Mesodermal cell (in vitro differentiated cells): ENCODE measurements around the gene AVEN.

Source experiments
- H3K27ac ChIP-seq: 2 replicates; pipeline ENCODE4 v1.7.0; 2013; ENCODE audit warnings: mild to moderate bottlenecking, low read depth, low read length, moderate library complexity; ENCODE audit not compliant: severe bottlenecking
- H3K36me3 ChIP-seq: 2 replicates; pipeline ENCODE4 v1.7.1; 2013; ENCODE audit warnings: mild to moderate bottlenecking, low read length, moderate library complexity; ENCODE audit not compliant: control insufficient read depth, insufficient read depth
- H3K4me1 ChIP-seq: one replicate; pipeline ENCODE4 v1.7.1; 2013; ENCODE audit warnings: mild to moderate bottlenecking, low read length; ENCODE audit not compliant: insufficient read depth, control insufficient read depth, poor library complexity, severe bottlenecking
- H3K4me3 ChIP-seq: 2 replicates; pipeline ENCODE4 v1.7.0; 2013; ENCODE audit warnings: low read length, control low read depth, mild to moderate bottlenecking; ENCODE audit not compliant: insufficient read depth, poor library complexity, severe bottlenecking; ENCODE audit errors: extremely low read depth
- H3K9me3 ChIP-seq: 2 replicates; pipeline ENCODE4 v1.7.1; 2013; ENCODE audit warnings: mild to moderate bottlenecking, low read length, moderate library complexity; ENCODE audit not compliant: control insufficient read depth
- WGBS, 2 experiments: methylation state at CpG; one replicate each; pipeline ENCODE4 v1.1.5; 2013; ENCODE audit warnings: missing lambda C conversion rate in 2 of 2; ENCODE audit not compliant: insufficient coverage in 2 of 2; 5-methylcytosine and 5-hydroxymethylcytosine counted together

AVEN gene

GRCh38 chr15:33915571-33916407 is 123.2 kb downstream of the AVEN start:
- Histone ChIP-seq H3K9me3 (no peaks in the 10 kb centered on the region), H3K4me1 (no peaks in the 10 kb centered on the region), H3K4me3 (no peak overlapping the region), H3K36me3 (no peaks in the 10 kb centered on the region), H3K27ac (no peak overlapping the region)
- WGBS, 2 experiments: 67 to 89% methylated on average over 7 to 9 of the region's 11 CpGs

DNA sequence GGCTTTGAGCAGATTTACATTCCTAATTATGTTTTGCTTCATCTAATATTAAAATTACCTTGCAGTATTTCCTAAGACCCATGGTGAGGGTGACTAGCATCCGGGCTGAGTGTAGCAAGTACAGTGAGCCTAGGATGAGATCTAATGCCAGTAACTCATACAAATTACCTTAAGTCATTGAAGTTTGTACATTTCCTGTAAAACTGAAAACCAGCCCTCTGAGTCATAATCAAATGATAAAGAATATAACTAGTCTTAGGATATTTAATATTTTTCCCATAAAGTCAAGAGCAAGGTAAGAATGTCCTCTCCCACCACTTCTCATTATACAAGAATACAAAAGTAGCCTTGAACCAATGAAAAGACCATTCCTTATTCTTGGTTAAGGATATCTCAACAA is 125.5 kb downstream of the AVEN start:
- Histone ChIP-seq H3K36me3 (no peaks in the 10 kb centered on the region), H3K9me3 (no peaks in the 10 kb centered on the region), H3K27ac (no peak overlapping the region), H3K4me1 (no peaks in the 10 kb centered on the region), H3K4me3 (no peak overlapping the region)
- WGBS, 2 experiments: 100% methylated on average over 1 of the region's 1 CpG; no CpG with 5 or more reads in 1 of the 2 experiments

GRCh38 chr15:33912326-33912725 is 126.7 kb downstream of the AVEN start:
- Histone ChIP-seq H3K9me3 (no peaks in the 10 kb centered on the region), H3K27ac (no peak overlapping the region), H3K4me1 (no peaks in the 10 kb centered on the region), H3K4me3 (no peak overlapping the region), H3K36me3 (no peaks in the 10 kb centered on the region)

GRCh38 chr15:33910741-33911140 is 128.3 kb downstream of the AVEN start:
- Histone ChIP-seq H3K27ac (no peak overlapping the region), H3K4me3 (no peak overlapping the region), H3K4me1 (no peaks in the 10 kb centered on the region), H3K9me3 (no peaks in the 10 kb centered on the region), H3K36me3 (no peaks in the 10 kb centered on the region)
- 89 to 100% methylated on average over 1 to 3 of the region's 3 CpGs for WGBS, 2 experiments

DNA sequence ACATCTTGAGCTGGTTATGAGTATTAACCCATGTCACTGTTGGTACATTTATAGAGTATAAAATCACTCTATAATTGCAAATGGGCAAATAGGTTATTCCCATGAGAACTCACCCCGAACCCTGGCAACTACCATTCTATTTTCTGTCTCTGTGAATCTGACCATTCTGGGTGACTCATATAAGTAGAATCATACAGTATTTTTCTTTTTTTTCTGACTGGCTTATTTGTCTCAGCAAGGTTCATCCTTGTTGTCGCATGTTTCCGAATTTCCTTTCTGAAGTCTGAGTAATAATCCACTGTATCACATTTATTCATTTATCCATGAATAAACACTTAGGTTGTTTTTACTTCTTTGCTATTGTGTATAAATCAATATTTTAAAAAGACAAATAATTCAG is 130.6 kb downstream of the AVEN start:
- Histone ChIP-seq H3K9me3 (no peaks in the 10 kb centered on the region), H3K36me3 (no peaks in the 10 kb centered on the region), H3K4me1 (no peaks in the 10 kb centered on the region), H3K4me3 (no peak overlapping the region), H3K27ac (no peak overlapping the region)
- WGBS, 2 experiments: no CpG with 5 or more reads among the region's 3 CpGs

DNA sequence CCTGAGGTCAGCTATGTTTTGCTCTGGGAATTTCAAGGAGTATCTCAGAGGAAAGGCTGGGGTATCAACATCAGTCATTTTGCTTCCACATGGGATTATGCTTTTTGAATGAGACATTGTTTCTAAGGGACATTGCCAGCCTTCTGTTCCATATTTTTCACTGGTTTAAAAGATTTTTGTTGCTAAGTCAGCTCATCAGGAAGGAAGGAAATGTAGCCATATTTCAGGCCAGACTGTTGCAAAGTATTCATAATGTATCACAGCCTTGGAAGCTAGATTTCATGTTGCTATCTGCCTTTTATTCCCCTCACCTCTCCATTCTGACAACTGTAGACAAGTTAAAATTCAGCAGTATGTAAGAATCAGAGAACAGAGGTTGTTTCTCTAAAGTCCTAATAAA is 131.7 kb downstream of the AVEN start:
- H3K9me3 ChIP-seq: no peaks in the 10 kb centered on the region
- no peaks in the 10 kb centered on the region for H3K36me3 ChIP-seq
- H3K4me1 ChIP-seq: no peaks in the 10 kb centered on the region
- no peak overlapping the region for H3K27ac ChIP-seq
- no peak overlapping the region for H3K4me3 ChIP-seq

DNA sequence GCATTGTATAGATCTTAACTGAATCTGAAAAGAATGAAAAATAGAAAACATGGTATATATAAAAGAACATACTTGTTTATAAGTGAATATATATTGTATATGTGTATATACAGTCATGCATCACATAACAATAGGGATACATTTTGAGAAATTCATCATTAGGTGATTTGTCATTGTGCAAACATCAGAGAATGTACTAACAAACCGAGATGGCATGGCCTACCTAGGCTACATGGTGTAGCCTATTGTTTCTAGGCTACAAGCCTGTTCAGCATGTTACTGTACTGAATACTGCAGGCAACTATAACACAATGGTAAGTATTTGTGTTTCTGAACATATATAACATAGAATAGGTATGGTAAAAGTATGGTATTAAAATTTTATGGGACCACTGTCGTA is 135.3 kb downstream of the AVEN start:
- H3K36me3 ChIP-seq: no peaks in the 10 kb centered on the region
- H3K9me3 ChIP-seq: no peaks in the 10 kb centered on the region
- H3K27ac ChIP-seq: no peak overlapping the region
- H3K4me3 ChIP-seq: no peak overlapping the region
- 78% methylated on average over 1 of the region's 2 CpGs; no CpG with 5 or more reads in 1 of the 2 experiments for WGBS, 2 experiments
- peaks cover 3% of the 10 kb centered on the region for H3K4me1 ChIP-seq

DNA sequence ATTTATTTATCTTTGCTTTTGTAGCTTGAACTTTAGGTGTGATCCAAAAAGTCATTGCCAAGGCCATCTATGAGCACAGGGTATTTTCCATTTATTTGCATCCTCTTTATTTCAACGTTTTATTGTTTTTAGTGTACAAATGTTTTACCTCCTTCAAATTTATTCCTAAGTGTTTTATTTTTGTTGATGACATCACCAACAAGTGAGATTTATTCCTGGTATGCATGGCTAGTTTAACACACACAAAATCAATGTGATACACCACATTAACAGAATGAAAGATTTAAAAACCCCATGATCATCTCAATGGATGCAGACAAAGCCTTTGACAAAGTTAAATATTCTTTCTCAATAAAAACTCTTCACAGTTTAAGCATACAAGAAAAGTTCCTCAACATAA is 137.0 kb downstream of the AVEN start:
- no CpG with 5 or more reads among the region's 1 CpG for WGBS, 2 experiments

DNA sequence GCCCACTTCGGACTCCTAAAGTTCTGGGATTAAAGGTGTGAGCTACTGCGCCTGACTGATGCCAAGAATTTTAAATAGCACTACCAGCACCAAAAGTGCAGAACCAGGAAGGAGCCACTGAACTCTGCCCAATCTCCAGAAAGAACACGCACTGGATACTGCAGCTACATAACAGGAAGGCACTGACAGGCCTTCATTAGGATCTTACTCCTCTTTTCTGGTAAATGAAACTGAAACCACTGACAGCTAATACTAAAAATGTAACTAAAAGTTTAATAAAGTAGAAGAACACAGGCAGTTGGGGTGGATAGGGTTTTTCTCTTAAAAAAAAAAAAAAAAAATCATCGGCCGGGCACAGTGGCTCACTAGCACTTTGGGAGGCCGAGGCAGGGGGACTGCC is 144.8 kb downstream of the AVEN start:
- Histone ChIP-seq H3K4me1 (peaks cover 6% of the 10 kb centered on the region), H3K27ac (no peak overlapping the region), H3K36me3 (no peaks in the 10 kb centered on the region), H3K4me3 (no peak overlapping the region), H3K9me3 (no peaks in the 10 kb centered on the region)
- 90 to 100% methylated on average over 2 to 3 of the region's 6 CpGs for WGBS, 2 experiments

More for the DNA sequence above, 137.0 kb downstream of the AVEN start:
- Histone ChIP-seq H3K27ac (no peak overlapping the region), H3K36me3 (no peaks in the 10 kb centered on the region), H3K4me1 (peaks cover 6% of the 10 kb centered on the region), H3K4me3 (no peak overlapping the region), H3K9me3 (no peaks in the 10 kb centered on the region)

DNA sequence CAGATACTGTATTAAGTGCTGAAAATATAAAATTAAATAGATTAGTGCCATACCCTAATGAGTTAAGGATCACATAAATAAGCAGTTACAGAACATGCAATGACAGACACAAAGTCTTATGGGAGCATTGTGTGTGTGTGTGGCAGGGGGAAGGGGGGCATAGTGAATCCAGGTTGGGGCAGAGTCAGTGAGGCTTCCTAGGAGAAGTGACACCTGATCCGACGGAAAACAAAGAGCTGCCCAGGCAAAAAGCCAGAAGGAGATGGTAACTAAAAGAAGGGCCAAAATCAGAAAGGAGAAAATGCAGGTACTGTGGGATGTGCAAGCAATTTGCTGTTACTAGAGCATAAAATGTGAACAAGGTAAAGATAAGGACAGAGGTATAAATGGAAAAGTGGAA is 150.8 kb downstream of the AVEN start:
- Histone ChIP-seq H3K4me3 (no peak overlapping the region), H3K4me1 (no peaks in the 10 kb centered on the region), H3K27ac (no peak overlapping the region), H3K36me3 (no peaks in the 10 kb centered on the region), H3K9me3 (no peaks in the 10 kb centered on the region)
- WGBS, 2 experiments: 72 to 80% methylated on average over 2 of the region's 2 CpGs

- Histone ChIP-seq H3K27ac (no peak overlapping the region), H3K4me3 (no peak overlapping the region), H3K36me3 (no peaks in the 10 kb centered on the region), H3K9me3 (no peaks in the 10 kb centered on the region), H3K4me1 (no peaks in the 10 kb centered on the region)
- WGBS, 2 experiments: no CpG with 5 or more reads among the region's 2 CpGs
Measured at GRCh38 chr15:33882921-33883320, 156.1 kb downstream of the AVEN start.
